Measurements from ENCODE around the gene FUT8. TPM values are rescaled to one million over a fixed set of nuclear protein-coding genes. Genes with fewer than 3 reads are reported as not detected.
"Not testable (repeated sequence)": the region's sequence is repeated elsewhere in the genome, so short reads cannot be mapped to it uniquely, and the experiment has no call there.

FUT8 gene
- total RNA-seq, 1 donor = 124 TPM

DNA sequence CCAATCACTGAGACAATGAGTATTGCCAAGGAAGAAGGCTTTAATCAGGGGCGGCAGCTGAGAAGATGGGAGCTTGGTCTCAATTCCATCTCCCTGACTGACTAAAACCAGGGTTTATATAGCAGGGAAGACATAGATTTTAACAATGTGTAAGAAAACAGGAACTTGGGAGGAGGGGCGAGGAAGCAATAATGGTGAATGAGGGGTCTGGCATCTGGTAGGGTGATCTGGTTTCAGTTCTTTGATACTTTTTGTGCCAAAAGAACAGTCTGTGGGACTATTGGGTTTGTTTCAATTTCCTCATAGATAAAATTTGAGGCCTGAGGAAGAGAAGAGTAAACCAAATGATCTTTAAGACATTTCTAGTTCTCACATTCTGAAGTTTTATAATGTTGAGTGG is 49.2 kb downstream of the FUT8 start:
- TF ChIP-seq, protein P1, sequence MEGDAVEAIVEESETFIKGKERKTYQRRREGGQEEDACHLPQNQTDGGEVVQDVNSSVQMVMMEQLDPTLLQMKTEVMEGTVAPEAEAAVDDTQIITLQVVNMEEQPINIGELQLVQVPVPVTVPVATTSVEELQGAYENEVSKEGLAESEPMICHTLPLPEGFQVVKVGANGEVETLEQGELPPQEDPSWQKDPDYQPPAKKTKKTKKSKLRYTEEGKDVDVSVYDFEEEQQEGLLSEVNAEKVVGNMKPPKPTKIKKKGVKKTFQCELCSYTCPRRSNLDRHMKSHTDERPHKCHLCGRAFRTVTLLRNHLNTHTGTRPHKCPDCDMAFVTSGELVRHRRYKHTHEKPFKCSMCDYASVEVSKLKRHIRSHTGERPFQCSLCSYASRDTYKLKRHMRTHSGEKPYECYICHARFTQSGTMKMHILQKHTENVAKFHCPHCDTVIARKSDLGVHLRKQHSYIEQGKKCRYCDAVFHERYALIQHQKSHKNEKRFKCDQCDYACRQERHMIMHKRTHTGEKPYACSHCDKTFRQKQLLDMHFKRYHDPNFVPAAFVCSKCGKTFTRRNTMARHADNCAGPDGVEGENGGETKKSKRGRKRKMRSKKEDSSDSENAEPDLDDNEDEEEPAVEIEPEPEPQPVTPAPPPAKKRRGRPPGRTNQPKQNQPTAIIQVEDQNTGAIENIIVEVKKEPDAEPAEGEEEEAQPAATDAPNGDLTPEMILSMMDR (IDR thresholded peaks at IDR 0.05; ENCODE audit: extremely low read depth, low read depth, low read length) = no peak
- Histone ChIP-seq H3K9me3 (ENCODE audit: low read depth, low read length) (no peaks in the 10 kb centered on the region), H3K79me2 (ENCODE audit: insufficient read depth, low read length) (peaks cover 16% of the 10 kb centered on the region), H3K27me3 (ENCODE audit: insufficient read depth, low read length) (no peaks in the 10 kb centered on the region), H3K36me3 (ENCODE audit: insufficient read depth, low read length) (peaks cover 4% of the 10 kb centered on the region), H3K4me2 (ENCODE audit: insufficient read depth, low read length) (peak overlapping the region; percentile 59), H3K27ac (ENCODE audit: low read depth, low read length) (peak overlapping the region; percentile 50), H3K4me3 (ENCODE audit: insufficient read depth, low read length) (no peak overlapping the region), H3K4me1 (ENCODE audit: insufficient read depth, low read length) (peaks cover 18% of the 10 kb centered on the region), H2AFZ (ENCODE audit: low read length) (no peak overlapping the region), H4K20me1 (ENCODE audit: insufficient read depth, low read length) (no peaks in the 10 kb centered on the region)
- DNase-seq (ENCODE audit: insufficient read length, low spot score, missing footprints) = no peak

DNA sequence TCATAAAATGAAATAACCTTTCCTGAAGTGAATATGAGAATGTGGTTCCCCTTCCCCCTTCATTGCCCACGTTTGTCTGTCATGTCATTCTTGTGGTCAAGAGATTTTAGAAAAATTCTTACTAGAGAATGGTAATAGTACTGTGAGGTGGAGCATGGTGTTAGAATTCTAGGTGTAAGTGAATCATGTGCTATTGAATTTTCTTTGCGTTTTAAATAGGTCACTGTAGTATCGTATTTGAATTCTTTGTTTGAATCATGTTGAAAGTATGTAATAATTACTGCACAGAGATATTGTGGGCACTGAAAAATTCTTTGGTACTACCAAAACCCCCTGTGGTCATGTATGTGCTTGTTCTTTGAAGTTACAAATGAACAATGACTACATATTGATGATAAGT is 49.9 kb downstream of the FUT8 start:
- Histone ChIP-seq H3K4me2 (ENCODE audit: insufficient read depth, low read length) (peak overlapping the region; percentile 59), H3K79me2 (ENCODE audit: insufficient read depth, low read length) (peaks cover 16% of the 10 kb centered on the region), H3K36me3 (ENCODE audit: insufficient read depth, low read length) (peaks cover 4% of the 10 kb centered on the region), H3K4me1 (ENCODE audit: insufficient read depth, low read length) (peaks cover 18% of the 10 kb centered on the region), H4K20me1 (ENCODE audit: insufficient read depth, low read length) (no peaks in the 10 kb centered on the region), H3K27ac (ENCODE audit: low read depth, low read length) (peak overlapping the region; percentile 50), H3K27me3 (ENCODE audit: insufficient read depth, low read length) (no peaks in the 10 kb centered on the region), H3K4me3 (ENCODE audit: insufficient read depth, low read length) (no peak overlapping the region), H2AFZ (ENCODE audit: low read length) (no peak overlapping the region), H3K9me3 (ENCODE audit: low read depth, low read length) (no peaks in the 10 kb centered on the region)
- peak; percentile 54 for DNase-seq (ENCODE audit: insufficient read length, low spot score, missing footprints)
- TF ChIP-seq, protein P1 (IDR thresholded peaks at IDR 0.05; ENCODE audit: extremely low read depth, low read depth, low read length) = no peak

DNA sequence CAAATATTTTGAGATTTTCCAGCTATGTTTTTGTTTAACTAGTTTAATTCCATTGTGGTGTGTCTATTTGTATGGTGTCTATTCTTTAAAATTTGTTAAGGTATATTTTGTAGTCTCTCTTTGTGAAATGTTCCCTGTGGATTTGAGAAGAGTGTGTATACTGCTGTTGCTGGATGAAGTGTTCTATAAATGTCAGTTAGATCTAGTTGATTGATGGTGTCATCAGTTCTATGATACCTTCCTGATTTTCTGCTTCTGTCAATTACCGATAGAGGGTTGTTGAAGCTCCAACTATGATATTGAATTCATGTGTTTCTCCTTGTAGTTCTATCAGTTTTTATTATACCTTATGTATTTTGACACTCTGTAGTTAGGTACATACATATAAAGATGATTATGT is 53.1 kb downstream of the FUT8 start:
- no peak overlapping the region for H3K4me2 ChIP-seq (ENCODE audit: insufficient read depth, low read length)
- H3K79me2 ChIP-seq (ENCODE audit: insufficient read depth, low read length) = peaks cover 31% of the 10 kb centered on the region
- H3K4me3 ChIP-seq (ENCODE audit: insufficient read depth, low read length) = no peak overlapping the region
- TF ChIP-seq, protein P1 (IDR thresholded peaks at IDR 0.05; ENCODE audit: extremely low read depth, low read depth, low read length) = no peak
- H3K9me3 ChIP-seq (ENCODE audit: low read depth, low read length) = no peaks in the 10 kb centered on the region
- DNase-seq (ENCODE audit: insufficient read length, low spot score, missing footprints) = no peak
- H3K4me1 ChIP-seq (ENCODE audit: insufficient read depth, low read length) = peaks cover 18% of the 10 kb centered on the region
- no peak overlapping the region for H2AFZ ChIP-seq (ENCODE audit: low read length)
- H4K20me1 ChIP-seq (ENCODE audit: insufficient read depth, low read length) = no peaks in the 10 kb centered on the region
- H3K36me3 ChIP-seq (ENCODE audit: insufficient read depth, low read length) = no peaks in the 10 kb centered on the region
- H3K27ac ChIP-seq (ENCODE audit: low read depth, low read length) = no peak overlapping the region
- H3K27me3 ChIP-seq (ENCODE audit: insufficient read depth, low read length) = no peaks in the 10 kb centered on the region

DNA sequence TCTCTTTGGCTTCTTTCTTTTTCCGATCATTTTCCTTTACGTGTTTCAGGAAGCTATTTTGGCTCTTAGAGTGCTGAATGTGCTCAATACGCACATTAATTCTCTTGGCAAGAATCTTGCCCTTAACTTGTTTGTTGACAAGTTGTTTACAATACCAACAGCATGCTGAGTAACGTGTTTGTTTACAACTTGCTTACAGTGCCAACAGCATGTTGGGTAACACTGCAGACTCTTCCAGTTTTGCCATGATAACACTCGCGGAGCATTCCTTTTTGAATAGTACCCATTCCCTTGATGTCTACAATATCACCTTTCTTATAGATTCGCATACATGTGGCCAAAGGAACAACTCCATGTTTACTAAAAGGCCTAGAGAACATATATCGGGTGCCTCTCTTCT is 55.4 kb downstream of the FUT8 start:
- not testable (repeated sequence) for H3K27me3 ChIP-seq (ENCODE audit: insufficient read depth, low read length); H3K9me3 ChIP-seq (ENCODE audit: low read depth, low read length); H3K36me3 ChIP-seq (ENCODE audit: insufficient read depth, low read length); DNase-seq (ENCODE audit: insufficient read length, low spot score, missing footprints); H4K20me1 ChIP-seq (ENCODE audit: insufficient read depth, low read length); H3K27ac ChIP-seq (ENCODE audit: low read depth, low read length); H3K4me2 ChIP-seq (ENCODE audit: insufficient read depth, low read length); H2AFZ ChIP-seq (ENCODE audit: low read length); H3K4me3 ChIP-seq (ENCODE audit: insufficient read depth, low read length); H3K4me1 ChIP-seq (ENCODE audit: insufficient read depth, low read length)
- peaks cover 43% of the 10 kb centered on the region for H3K79me2 ChIP-seq (ENCODE audit: insufficient read depth, low read length)
